HL-60 (cell line): ENCODE results near the gene ENOSF1.

Source experiments
- POLR2AphosphoS5 ChIP-seq: IDR thresholded peaks from 2 replicates; pipeline ENCODE4 v1.6.1; 2012; ENCODE audit warnings: low read depth
- SPI1 ChIP-seq: IDR thresholded peaks from 2 replicates; pipeline ENCODE4 v1.6.1; 2012; ENCODE audit warnings: low read depth, mild to moderate bottlenecking, borderline replicate concordance
- TF ChIP-seq, protein P1 (sequence below): IDR thresholded peaks from one replicate; pipeline ENCODE4 v1.5.1; 2011; ENCODE audit warnings: low read length, control low read depth, inconsistent platforms; ENCODE audit not compliant: insufficient read depth

- TF ChIP-seq, protein P1, sequence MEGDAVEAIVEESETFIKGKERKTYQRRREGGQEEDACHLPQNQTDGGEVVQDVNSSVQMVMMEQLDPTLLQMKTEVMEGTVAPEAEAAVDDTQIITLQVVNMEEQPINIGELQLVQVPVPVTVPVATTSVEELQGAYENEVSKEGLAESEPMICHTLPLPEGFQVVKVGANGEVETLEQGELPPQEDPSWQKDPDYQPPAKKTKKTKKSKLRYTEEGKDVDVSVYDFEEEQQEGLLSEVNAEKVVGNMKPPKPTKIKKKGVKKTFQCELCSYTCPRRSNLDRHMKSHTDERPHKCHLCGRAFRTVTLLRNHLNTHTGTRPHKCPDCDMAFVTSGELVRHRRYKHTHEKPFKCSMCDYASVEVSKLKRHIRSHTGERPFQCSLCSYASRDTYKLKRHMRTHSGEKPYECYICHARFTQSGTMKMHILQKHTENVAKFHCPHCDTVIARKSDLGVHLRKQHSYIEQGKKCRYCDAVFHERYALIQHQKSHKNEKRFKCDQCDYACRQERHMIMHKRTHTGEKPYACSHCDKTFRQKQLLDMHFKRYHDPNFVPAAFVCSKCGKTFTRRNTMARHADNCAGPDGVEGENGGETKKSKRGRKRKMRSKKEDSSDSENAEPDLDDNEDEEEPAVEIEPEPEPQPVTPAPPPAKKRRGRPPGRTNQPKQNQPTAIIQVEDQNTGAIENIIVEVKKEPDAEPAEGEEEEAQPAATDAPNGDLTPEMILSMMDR: no peak
- TF ChIP-seq POLR2AphosphoS5: no peak
- no peak for TF ChIP-seq SPI1
Observed at GRCh38 chr18:676736-677135, 35.7 kb downstream of the ENOSF1 start.
